GM18526 (cell line): ENCODE data around the gene LRFN5.

Experiments
- POLR2A ChIP-seq: IDR thresholded peaks from 3 replicates; pipeline ENCODE4 v1.6.1; 2011; ENCODE audit not compliant: insufficient read length; ENCODE audit errors: extremely low read depth

The LRFN5 gene

DNA sequence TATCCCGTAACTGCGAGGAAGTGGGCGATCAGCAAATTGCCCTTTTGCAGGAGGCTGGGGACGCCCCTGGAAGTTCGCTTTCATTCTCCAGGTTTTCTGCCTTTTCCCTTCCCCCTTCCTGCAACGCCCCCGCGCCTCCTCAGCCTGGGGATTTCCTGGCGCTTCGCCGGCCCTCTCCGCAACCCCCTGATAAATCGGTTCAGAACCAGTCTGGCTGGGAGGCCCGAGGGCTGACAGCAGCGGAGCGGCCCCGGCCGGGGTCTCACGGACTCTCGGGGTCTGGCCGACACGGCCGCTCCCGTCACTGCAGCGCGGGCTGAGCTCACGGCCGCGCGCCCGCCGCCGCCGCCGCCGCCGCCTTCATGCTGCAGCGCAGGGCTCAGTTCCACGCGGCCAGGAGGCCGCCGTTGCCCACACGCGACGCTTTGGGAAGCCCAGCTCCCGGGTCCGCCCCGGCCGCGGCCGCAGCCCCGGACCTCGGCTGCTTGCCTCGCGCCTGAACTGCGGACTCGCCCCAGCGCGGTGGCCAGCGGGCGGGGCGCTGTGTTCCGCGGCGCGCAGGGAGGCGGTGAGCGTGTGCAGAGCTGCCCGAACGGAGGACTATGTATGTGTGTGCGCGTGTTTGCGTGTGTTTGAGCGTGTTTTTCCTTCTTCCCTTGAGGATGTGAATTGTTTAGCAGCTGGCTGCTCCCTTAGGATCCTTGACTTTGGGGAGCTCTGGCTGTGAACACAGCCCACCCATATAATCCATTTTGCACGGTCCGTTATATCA is at the start of gene LRFN5:
LRFN5 (plus strand) TSS at position 345 of the 772 bp plus-strand sequence.
- TF ChIP-seq POLR2A, result no peak

GRCh38 chr14:41558490-41558889 is 48.2 kb upstream of the LRFN5 start:
- no peak for TF ChIP-seq POLR2A

- TF ChIP-seq POLR2A, result no peak
Observed at GRCh38 chr14:41568979-41569378, 37.7 kb upstream of the LRFN5 start.

DNA sequence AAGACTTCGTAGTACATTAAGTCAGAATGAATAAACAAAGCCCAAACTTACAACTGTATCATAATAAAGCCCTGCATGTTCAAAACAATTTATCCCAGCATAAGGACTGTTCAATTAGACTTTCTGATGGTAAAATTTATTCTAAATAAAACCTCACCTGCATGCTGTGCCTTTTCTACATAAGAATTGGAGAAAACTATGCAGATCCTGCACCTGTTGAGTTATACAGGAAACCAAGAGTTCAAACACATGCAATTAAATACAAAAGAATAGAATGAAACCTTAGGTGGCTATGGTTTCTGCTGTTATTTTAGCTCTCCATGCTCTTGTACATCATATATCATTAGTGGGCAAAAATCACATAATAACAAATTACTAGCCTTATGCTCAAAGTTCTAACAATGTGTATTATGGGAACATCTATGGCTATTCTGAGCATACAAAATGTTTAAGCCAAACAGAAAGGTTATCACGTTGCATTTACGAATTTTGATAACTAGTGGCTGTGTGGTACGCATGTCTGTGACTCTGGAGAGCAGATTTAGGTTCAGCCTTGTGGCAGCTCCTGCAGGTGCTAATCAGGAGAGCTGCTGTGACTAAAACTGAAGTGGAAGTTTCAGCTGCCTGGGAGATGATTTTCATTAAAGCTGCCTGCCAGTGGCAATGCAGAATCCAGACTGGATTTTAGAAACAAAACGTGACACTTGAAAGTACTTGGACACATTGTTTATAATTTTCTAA is 36.1 kb upstream of the LRFN5 start:
- TF ChIP-seq POLR2A, result no peak

GRCh38 chr14:41586237-41586636 is 20.4 kb upstream of the LRFN5 start:
- no peak for TF ChIP-seq POLR2A

DNA sequence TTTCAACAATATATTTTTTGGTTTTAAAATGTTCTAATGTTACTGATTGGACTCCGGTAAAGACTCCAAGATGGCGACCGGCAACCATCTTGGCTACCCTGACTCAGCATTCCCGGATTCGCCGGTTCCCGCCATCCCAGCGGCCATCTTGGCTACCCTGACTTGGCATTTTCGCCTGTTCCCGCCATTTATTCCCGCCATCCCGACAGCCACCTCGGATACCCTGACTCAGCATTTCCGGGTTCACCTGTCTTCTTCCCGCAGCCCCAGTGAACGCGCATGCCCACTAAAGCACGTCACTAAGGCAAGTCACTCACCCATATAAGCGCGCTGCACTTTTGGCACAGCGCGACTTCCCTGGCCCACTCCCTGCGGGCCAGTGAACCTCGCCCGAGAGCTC is 9.0 kb upstream of the LRFN5 start:
- TF ChIP-seq POLR2A, result no peak

DNA sequence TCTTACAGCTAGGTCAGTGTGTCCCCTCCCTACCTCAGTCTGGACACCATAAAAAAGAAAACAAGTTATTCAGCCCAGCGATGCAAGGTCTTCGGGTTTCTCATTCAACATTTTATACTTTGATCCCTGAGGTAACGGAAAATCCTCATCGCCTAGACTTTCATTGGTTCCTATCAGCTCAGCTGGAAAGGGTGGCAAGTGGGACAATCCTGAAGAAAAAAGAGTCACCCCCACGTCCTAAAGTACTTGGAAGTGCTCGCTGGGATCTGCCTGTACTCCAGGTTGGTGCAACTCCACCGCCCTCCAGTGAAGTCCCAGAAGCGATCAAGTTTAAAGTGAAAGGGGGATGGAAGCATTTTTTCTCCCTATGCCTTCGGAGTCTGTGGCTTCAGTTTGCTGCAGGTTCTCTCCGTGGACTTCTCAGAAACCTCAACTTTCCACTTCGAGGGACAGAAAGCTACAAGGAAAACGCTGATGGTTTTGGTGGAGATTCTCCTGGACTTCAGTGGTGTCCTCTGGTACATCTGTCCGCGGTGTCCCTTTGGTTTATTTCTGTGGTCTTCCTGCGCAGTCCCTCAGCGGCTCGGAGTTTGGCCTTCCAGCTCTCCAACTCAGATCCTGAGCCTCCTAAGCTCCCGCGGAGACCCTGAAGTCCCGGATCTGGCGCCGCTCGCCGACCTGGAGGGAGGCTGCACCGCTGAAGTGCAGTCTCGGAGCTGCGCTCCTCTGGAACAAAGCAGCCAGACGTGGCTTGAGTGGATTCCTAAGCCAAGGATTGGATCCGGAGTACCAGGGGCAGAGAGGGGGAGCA is 1.8 kb upstream of the LRFN5 start:
- TF ChIP-seq POLR2A, result no peak

DNA sequence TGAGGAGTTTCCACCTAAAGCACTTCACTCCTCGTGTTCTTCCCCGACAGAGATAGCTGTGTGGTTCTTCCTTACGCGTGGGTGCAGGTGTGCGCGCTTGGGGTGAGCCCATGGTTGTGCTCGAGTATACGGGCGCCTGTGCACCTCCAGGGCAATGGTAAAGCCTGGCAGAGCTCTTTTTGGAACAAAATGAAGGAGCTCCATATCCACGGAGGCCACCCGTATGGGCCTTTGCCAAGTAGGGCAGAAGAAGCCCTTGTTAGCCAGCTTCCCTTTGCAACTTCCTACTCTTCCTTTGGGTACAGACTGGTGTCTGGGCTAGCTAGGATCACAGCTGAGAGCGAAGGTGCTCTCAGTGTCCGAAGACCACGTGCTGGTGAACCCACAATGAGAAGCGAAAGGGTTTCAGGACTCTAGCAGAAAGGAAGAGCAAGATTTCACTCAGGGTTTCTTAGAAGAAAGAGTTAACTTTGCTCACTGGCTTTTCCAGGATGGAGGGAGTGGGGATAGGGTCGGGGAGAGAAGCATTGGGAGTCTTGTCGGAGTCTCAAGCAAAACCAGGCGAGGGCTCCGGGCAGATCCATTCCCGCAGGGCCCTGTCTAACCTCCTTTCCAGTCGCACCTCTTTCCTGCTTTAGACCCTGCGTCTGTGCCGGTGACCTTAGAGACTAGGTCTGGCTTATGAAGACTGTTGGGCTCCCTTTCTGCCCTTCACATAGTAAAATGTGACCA is 960 bp upstream of the LRFN5 start:
- TF ChIP-seq POLR2A, result no peak

- no peak for TF ChIP-seq POLR2A
Observed at GRCh38 chr14:41606282-41606531, 469 bp upstream of the LRFN5 start.

DNA sequence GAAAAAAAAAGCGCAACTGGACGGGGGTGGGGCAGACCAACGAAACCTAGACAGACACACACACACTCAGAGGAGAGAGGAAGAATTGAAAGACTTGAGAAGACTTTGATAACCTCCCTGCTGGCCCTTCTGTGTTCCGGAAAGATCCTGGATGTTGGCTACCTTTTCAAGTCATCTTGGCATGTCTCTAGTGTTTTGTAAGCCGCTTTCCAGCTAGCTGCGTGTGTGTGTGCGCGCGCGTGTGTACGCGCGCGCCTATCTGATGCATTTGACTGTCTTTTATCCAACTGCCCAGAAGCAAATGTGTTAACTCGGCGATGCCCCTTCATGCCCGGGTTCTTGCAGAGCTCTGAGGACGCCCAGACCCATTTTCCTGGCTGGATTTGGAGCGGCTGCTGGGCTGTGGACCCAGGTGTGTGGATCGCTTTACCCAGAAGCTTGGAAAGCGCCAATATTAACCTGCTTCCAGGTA is 664 bp downstream of the LRFN5 start:
- TF ChIP-seq POLR2A, result no peak

- TF ChIP-seq POLR2A, result no peak
Observed at GRCh38 chr14:41607966-41608663, 1.4 kb downstream of the LRFN5 start.

DNA sequence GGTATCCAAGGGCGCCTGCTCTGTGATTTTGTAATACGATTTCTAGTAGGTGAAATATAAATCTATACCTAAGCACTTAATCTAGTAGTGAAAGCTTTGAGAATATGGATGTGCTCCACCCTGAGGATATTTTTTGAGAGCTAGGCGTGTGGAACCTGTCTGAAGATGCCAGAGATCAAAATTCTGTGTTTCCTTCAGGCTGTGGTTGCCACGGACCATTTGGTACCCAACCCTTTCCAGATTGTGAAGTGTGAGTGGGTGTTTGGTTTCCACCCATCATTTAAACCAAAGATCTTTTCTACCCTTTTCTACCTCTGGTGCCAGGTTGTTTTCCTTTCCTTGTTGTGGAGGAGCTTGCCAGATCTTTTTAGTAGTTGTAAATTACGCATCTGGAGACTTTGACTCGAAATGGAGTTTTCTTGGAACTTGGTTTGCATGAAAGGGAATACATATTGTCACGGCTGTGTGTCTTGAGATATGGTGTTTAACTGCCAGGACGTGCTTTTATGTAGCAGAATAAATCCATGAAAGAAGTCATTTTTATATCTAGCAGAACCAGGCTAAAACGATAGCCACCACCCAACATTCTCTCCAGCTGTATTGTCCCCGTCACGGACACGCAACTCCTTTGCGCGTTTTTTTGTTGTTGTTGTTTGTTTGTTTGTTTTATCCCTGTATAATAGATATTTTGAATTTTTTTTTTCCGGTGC is 2.2 kb downstream of the LRFN5 start:
- no peak for TF ChIP-seq POLR2A

GRCh38 chr14:41609704-41610183 is 3.1 kb downstream of the LRFN5 start:
- TF ChIP-seq POLR2A, result no peak
